SK-N-MC (cell line): ENCODE data around the gene EDARADD.

Experiments used
- EZH2 ChIP-seq: fragments of 200-600 bp; sonication (generic); IDR thresholded peaks from one replicate; pipeline ENCODE4 v1.6.1; 2017; ENCODE audit warnings: antibody characterized with exemption
- POLR2AphosphoS5 ChIP-seq: IDR thresholded peaks from 2 replicates; pipeline ENCODE4 v1.6.1; 2012; ENCODE audit warnings: mild to moderate bottlenecking, low read depth, low read length, borderline replicate concordance

GRCh38 chr1:236395230-236395946 lies 1.3 kb downstream of the EDARADD start:
- TF ChIP-seq EZH2 (no peak), POLR2AphosphoS5 (peak; percentile 38; the same call in 1 of the 2 replicates)
